H9 (cell line): Measurements from ENCODE around the gene CDC45. TPM values are rescaled to one million over a fixed set of nuclear protein-coding genes. Genes with fewer than 3 reads are reported as not detected.

ENCODE experiments used
- DNase-seq: peaks from one replicate; pipeline ENCODE4 v3.0.0-alpha.2; 2017
- H2AFZ ChIP-seq: one replicate; pipeline ENCODE4 v1.6.1; 2013; ENCODE audit warnings: mild to moderate bottlenecking, low read length, control low read depth, moderate library complexity
- H2AK5ac ChIP-seq: 2 replicates; pipeline ENCODE4 v1.6.1; 2013; ENCODE audit warnings: low read length, control low read depth, mixed read lengths; ENCODE audit not compliant: insufficient read length
- H2BK120ac ChIP-seq: one replicate; pipeline ENCODE4 v1.6.1; 2013; ENCODE audit warnings: low read depth, mild to moderate bottlenecking, low read length, control low read depth, inconsistent platforms; ENCODE audit not compliant: poor library complexity, severe bottlenecking
- H2BK12ac ChIP-seq: 2 replicates; pipeline ENCODE4 v1.6.1; 2013; ENCODE audit warnings: low read length, control low read depth, mixed read lengths, low read depth; ENCODE audit not compliant: insufficient read length
- H2BK15ac ChIP-seq: 2 replicates; pipeline ENCODE4 v1.6.1; 2013; ENCODE audit warnings: low read depth, low read length, control low read depth
- H2BK20ac ChIP-seq: one replicate; pipeline ENCODE4 v1.6.1; 2013; ENCODE audit warnings: low read depth, mild to moderate bottlenecking, low read length, control low read depth, inconsistent platforms; ENCODE audit not compliant: poor library complexity, severe bottlenecking
- H2BK5ac ChIP-seq: 2 replicates; pipeline ENCODE4 v1.6.1; 2013; ENCODE audit warnings: low read length, control low read depth, mixed read lengths; ENCODE audit not compliant: insufficient read length
- H3K14ac ChIP-seq: 2 replicates; pipeline ENCODE4 v1.6.1; 2013; ENCODE audit warnings: low read length, control low read depth; ENCODE audit not compliant: insufficient read depth
- H3K18ac ChIP-seq: 2 replicates; pipeline ENCODE4 v1.6.1; 2013; ENCODE audit warnings: low read depth, mild to moderate bottlenecking, mixed read lengths, low read length, control low read depth; ENCODE audit not compliant: insufficient read length
- H3K23ac ChIP-seq: 2 replicates; pipeline ENCODE4 v1.6.1; 2013; ENCODE audit warnings: low read length, control low read depth, mixed read lengths, low read depth; ENCODE audit not compliant: insufficient read length
- H3K23me2 ChIP-seq: 2 replicates; pipeline ENCODE4 v1.6.1; 2013; ENCODE audit warnings: low read depth, mild to moderate bottlenecking, mixed read lengths, low read length, control low read depth; ENCODE audit not compliant: insufficient read length, poor library complexity, severe bottlenecking
- H3K27ac ChIP-seq: 2 replicates; pipeline ENCODE4 v1.5.1; 2013; ENCODE audit warnings: low read length, control low read depth, mixed read lengths, low read depth; ENCODE audit not compliant: insufficient read length
- H3K27me3 ChIP-seq: 2 replicates; pipeline ENCODE4 v1.6.1; 2013; ENCODE audit warnings: low read length, control low read depth, inconsistent platforms; ENCODE audit not compliant: insufficient read depth
- H3K4ac ChIP-seq: 2 replicates; pipeline ENCODE4 v1.6.1; 2013; ENCODE audit warnings: low read depth, mild to moderate bottlenecking, control low read depth, inconsistent platforms, low read length, moderate library complexity
- H3K4me1 ChIP-seq: 2 replicates; pipeline ENCODE4 v1.6.1; 2013; ENCODE audit warnings: low read length, control low read depth, inconsistent platforms; ENCODE audit not compliant: insufficient read depth
- H3K4me2 ChIP-seq: 2 replicates; pipeline ENCODE4 v1.6.1; 2013; ENCODE audit warnings: low read length, control low read depth, mixed read lengths; ENCODE audit not compliant: insufficient read length, insufficient read depth
- H3K56ac ChIP-seq: 2 replicates; pipeline ENCODE4 v1.6.1; 2013; ENCODE audit warnings: low read depth, mild to moderate bottlenecking, mixed read lengths, low read length, control low read depth; ENCODE audit not compliant: insufficient read length
- H3K79me1 ChIP-seq: 2 replicates; pipeline ENCODE4 v1.6.1; 2013; ENCODE audit warnings: low read depth, mild to moderate bottlenecking, moderate library complexity, low read length, control low read depth, inconsistent platforms; ENCODE audit not compliant: insufficient read depth, poor library complexity, severe bottlenecking
- H3K79me2 ChIP-seq: 2 replicates; pipeline ENCODE4 v1.6.1; 2013; ENCODE audit warnings: low read length, control low read depth, inconsistent platforms; ENCODE audit not compliant: insufficient read depth
- H3K9ac ChIP-seq: 2 replicates; pipeline ENCODE4 v1.6.1; 2013; ENCODE audit warnings: low read length, control low read depth, mixed read lengths; ENCODE audit not compliant: insufficient read length; ENCODE audit errors: extremely low read depth
- H3K9me3 ChIP-seq: one replicate; pipeline ENCODE4 v1.6.1; 2013; ENCODE audit warnings: low read depth, low read length, inconsistent platforms; ENCODE audit not compliant: control insufficient read depth
- H3T11ph ChIP-seq: one replicate; pipeline ENCODE4 v1.6.1; 2013; ENCODE audit warnings: mild to moderate bottlenecking, low read length, control low read depth, inconsistent platforms
- H4K20me1 ChIP-seq: one replicate; pipeline ENCODE4 v1.6.1; 2013; ENCODE audit not compliant: control insufficient read depth, insufficient read length, insufficient read depth
- H4K5ac ChIP-seq: 2 replicates; pipeline ENCODE4 v1.6.1; 2013; ENCODE audit warnings: low read depth, mild to moderate bottlenecking, mixed read lengths, low read length, control low read depth; ENCODE audit not compliant: insufficient read length
- H4K8ac ChIP-seq: replicated peaks from 2 replicates; pipeline ENCODE4 v1.6.1; 2013; ENCODE audit warnings: low read length, control low read depth, mixed read lengths, low read depth; ENCODE audit not compliant: insufficient read length
- H4K91ac ChIP-seq: 2 replicates; pipeline ENCODE4 v1.6.1; 2013; ENCODE audit warnings: low read depth, mild to moderate bottlenecking, moderate library complexity, mixed read lengths, low read length, control low read depth; ENCODE audit not compliant: insufficient read length
- H3K27ac Mint-ChIP-seq, 3 experiments: 2 replicates in 2 of 3; 3 replicates in 1 of 3; pipeline ENCODE4 v1.8.0; 2020 to 2021; ENCODE audit warnings: mixed read lengths in 3 of 3, mild to moderate bottlenecking in 1 of 3, moderate library complexity in 1 of 3
- H3K27me3 Mint-ChIP-seq: 2 replicates; pipeline ENCODE4 v1.8.0; 2021; ENCODE audit warnings: low read depth, mild to moderate bottlenecking, moderate library complexity, mixed read lengths
- H3K36me3 Mint-ChIP-seq, 3 experiments: 2 replicates in 2 of 3; 3 replicates in 1 of 3; pipeline ENCODE4 v1.8.0; 2020 to 2021; ENCODE audit warnings: low read depth in 3 of 3, mixed read lengths in 3 of 3; ENCODE audit not compliant: insufficient read depth in 1 of 3
- H3K4me1 Mint-ChIP-seq, 2 experiments: 2 replicates each; pipeline ENCODE4 v1.8.0; 2020; ENCODE audit warnings: mixed read lengths in 2 of 2
- H3K4me3 Mint-ChIP-seq, 2 experiments: 2 replicates in 1 of 2; 3 replicates in 1 of 2; pipeline ENCODE4 v1.8.0; 2020 to 2021; ENCODE audit warnings: mild to moderate bottlenecking in 2 of 2, mixed read lengths in 2 of 2, moderate library complexity in 1 of 2
- H3K9me3 Mint-ChIP-seq, 2 experiments: 2 replicates in 1 of 2; 3 replicates in 1 of 2; pipeline ENCODE4 v1.8.0; 2020; ENCODE audit warnings: mild to moderate bottlenecking in 2 of 2, mixed read lengths in 2 of 2, moderate library complexity in 1 of 2
- WGBS: extraction: QIAGEN DNeasy Blood & Tissue Kit; methylation state at CpG from one replicate; pipeline ENCODE4 v1.1.7; 2013; ENCODE audit warnings: missing lambda C conversion rate, low lambda C conversion rate, mixed read lengths; ENCODE audit not compliant: insufficient read length; ENCODE audit errors: extremely low coverage; 5-methylcytosine and 5-hydroxymethylcytosine counted together
- total RNA-seq: library from RNA; stranded (reverse); gene quantifications from 2 replicates; pipeline ENCODE4 v1.2.1, GENCODE V29; 2021
- TF ChIP-seq, protein P1 (sequence below): fragments of 200-600 bp; sonication (generic); conservative IDR thresholded peaks from 3 replicates; pipeline ENCODE4 v1.8.0; 2021; ENCODE audit warnings: antibody characterized with exemption, mild to moderate bottlenecking

The CDC45 gene
- total RNA-seq, 1 experiment from 2014 or later = 35.7 TPM

DNA sequence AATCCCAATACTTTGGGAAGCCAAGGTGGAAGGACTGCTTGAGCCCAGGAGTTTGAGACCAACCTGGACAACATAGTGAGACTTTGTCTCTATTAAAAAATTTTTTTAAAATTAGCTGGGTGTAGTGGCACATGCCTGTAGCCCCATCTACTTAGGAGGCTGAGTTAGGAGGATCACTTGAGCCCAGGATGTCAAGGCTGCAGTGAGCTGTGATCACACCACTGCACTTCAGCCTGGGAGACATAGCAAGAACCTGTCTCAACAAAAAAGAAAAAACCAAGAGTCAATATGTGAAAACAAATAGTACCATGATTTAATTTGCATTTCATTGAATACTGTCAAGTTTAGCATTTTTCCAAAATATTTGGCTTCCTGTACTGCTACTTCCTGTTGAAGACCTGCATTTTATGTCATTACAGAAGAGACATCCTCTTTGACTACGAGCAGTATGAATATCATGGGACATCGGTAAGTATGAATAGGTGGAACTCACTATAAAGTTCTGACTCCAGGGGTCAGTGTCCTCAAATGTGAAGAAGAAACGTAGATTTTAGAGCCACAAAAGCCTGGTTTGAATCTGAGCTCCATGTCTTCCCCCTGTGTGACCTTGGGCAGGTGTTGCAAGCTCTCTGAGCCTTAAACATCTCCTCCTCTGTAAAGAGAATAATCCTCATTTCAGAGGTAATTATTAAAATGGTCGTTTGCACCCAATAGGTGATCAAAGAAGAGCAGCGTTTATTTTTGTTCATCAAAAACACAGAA, 16.0 kb downstream of the CDC45 start:
- no peak overlapping the region for H2BK5ac ChIP-seq
- no peak overlapping the region for H3T11ph ChIP-seq
- Mint-ChIP-seq H3K36me3 (peaks cover 5 to 80% (median 54%) of the 10 kb centered on the region in 3 experiments), H3K9me3 (no peaks in the 10 kb centered on the region), H3K27ac (no peak overlapping the region), H3K4me1 (no peaks in the 10 kb centered on the region), H3K27me3 (no peaks in the 10 kb centered on the region), H3K4me3 (no peak overlapping the region)
- TF ChIP-seq, protein P1, sequence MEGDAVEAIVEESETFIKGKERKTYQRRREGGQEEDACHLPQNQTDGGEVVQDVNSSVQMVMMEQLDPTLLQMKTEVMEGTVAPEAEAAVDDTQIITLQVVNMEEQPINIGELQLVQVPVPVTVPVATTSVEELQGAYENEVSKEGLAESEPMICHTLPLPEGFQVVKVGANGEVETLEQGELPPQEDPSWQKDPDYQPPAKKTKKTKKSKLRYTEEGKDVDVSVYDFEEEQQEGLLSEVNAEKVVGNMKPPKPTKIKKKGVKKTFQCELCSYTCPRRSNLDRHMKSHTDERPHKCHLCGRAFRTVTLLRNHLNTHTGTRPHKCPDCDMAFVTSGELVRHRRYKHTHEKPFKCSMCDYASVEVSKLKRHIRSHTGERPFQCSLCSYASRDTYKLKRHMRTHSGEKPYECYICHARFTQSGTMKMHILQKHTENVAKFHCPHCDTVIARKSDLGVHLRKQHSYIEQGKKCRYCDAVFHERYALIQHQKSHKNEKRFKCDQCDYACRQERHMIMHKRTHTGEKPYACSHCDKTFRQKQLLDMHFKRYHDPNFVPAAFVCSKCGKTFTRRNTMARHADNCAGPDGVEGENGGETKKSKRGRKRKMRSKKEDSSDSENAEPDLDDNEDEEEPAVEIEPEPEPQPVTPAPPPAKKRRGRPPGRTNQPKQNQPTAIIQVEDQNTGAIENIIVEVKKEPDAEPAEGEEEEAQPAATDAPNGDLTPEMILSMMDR = peak; percentile 40; the same call in 2 of the 3 replicates
- H4K8ac ChIP-seq = no peak overlapping the region
- no peak overlapping the region for H3K4ac ChIP-seq
- H3K56ac ChIP-seq = no peak overlapping the region
- H2BK20ac ChIP-seq = no peak overlapping the region
- no peak overlapping the region for H2BK12ac ChIP-seq
- H3K27ac ChIP-seq = no peak overlapping the region
- no peak overlapping the region for H3K18ac ChIP-seq
- H2AK5ac ChIP-seq = no peak overlapping the region
- H3K14ac ChIP-seq = no peak overlapping the region
- no peak overlapping the region for H2BK120ac ChIP-seq
- H3K4me1 ChIP-seq = no peaks in the 10 kb centered on the region
- no peak overlapping the region for H4K5ac ChIP-seq
- H3K4me2 ChIP-seq = no peak overlapping the region
- no peak overlapping the region for H4K91ac ChIP-seq
- no peak for DNase-seq
- H2AFZ ChIP-seq = no peak overlapping the region
- no peaks in the 10 kb centered on the region for H3K79me1 ChIP-seq
- H3K23me2 ChIP-seq = no peaks in the 10 kb centered on the region
- no peaks in the 10 kb centered on the region for H3K9me3 ChIP-seq
- H4K20me1 ChIP-seq = no peaks in the 10 kb centered on the region
- no CpG with 5 or more reads among the region's 5 CpGs for WGBS
- no peak overlapping the region for H3K23ac ChIP-seq
- no peaks in the 10 kb centered on the region for H3K79me2 ChIP-seq
- H3K9ac ChIP-seq = no peak overlapping the region
- H3K27me3 ChIP-seq = no peaks in the 10 kb centered on the region
- no peak overlapping the region for H2BK15ac ChIP-seq
